Hepatocyte (in vitro differentiated cells): ENCODE data around the gene TMX3. TPM values are rescaled to one million over a fixed set of nuclear protein-coding genes. Genes with fewer than 3 reads are reported as not detected.

ENCODE experiments used
- DNase-seq: peaks from one replicate; pipeline ENCODE4 v3.0.0-alpha.2; 2016; ENCODE audit warnings: low spot score
- H2AFZ ChIP-seq: fragments of 200-600 bp; sonication (generic); 2 replicates; pipeline ENCODE4 v1.6.0; 2016; ENCODE audit warnings: antibody characterized with exemption, mild to moderate bottlenecking
- H3K27ac ChIP-seq: fragments of 200-600 bp; sonication (generic); 2 replicates; pipeline ENCODE4 v1.5.1; 2016; ENCODE audit warnings: mild to moderate bottlenecking
- H3K27me3 ChIP-seq: fragments of 200-600 bp; sonication (generic); 2 replicates; pipeline ENCODE4 v1.6.1; 2016
- H3K36me3 ChIP-seq: fragments of 200-600 bp; sonication (generic); replicated peaks from 2 replicates; pipeline ENCODE4 v1.5.1; 2016; ENCODE audit warnings: low read depth; ENCODE audit not compliant: insufficient read depth
- H3K4me1 ChIP-seq: fragments of 200-600 bp; sonication (generic); 2 replicates; pipeline ENCODE4 v1.5.1; 2016; ENCODE audit warnings: mild to moderate bottlenecking, moderate library complexity; ENCODE audit not compliant: insufficient read depth
- H3K4me2 ChIP-seq: fragments of 200-600 bp; sonication (generic); 2 replicates; pipeline ENCODE4 v1.6.0; 2016
- H3K4me3 ChIP-seq: fragments of 200-600 bp; sonication (generic); 2 replicates; pipeline ENCODE4 v1.5.1; 2016; ENCODE audit warnings: mild to moderate bottlenecking
- H3K79me2 ChIP-seq: fragments of 200-600 bp; sonication (generic); 2 replicates; pipeline ENCODE4 v1.6.0; 2017; ENCODE audit warnings: mild to moderate bottlenecking
- H3K9me2 ChIP-seq: fragments of 200-600 bp; sonication (generic); replicated peaks from 2 replicates; pipeline ENCODE4 v1.6.0; 2017; ENCODE audit warnings: mild to moderate bottlenecking; ENCODE audit not compliant: insufficient read depth
- H3K9me3 ChIP-seq: fragments of 200-600 bp; sonication (generic); 2 replicates; pipeline ENCODE4 v1.5.1; 2016; ENCODE audit warnings: low read depth, mild to moderate bottlenecking
- H4K20me1 ChIP-seq: fragments of 200-600 bp; sonication (generic); 2 replicates; pipeline ENCODE4 v1.6.0; 2016; ENCODE audit warnings: mild to moderate bottlenecking; ENCODE audit not compliant: insufficient read depth, poor library complexity, severe bottlenecking
- EZH2 ChIP-seq: fragments of 200-600 bp; sonication (generic); IDR thresholded peaks from 2 replicates; pipeline ENCODE4 v1.6.1; 2016; ENCODE audit warnings: antibody characterized with exemption, mild to moderate bottlenecking, borderline replicate concordance
- EZH2phosphoT487 ChIP-seq: fragments of 200-600 bp; sonication (generic); IDR thresholded peaks from one replicate; pipeline ENCODE4 v1.6.1; 2018; ENCODE audit warnings: antibody characterized with exemption, mild to moderate bottlenecking, low read depth, moderate library complexity; ENCODE audit not compliant: unreplicated experiment, severe bottlenecking
- WGBS: methylation state at CpG from one replicate; pipeline ENCODE4 v1.1.6; 2016; ENCODE audit warnings: low lambda C conversion rate; ENCODE audit errors: missing lambda C conversion rate; 5-methylcytosine and 5-hydroxymethylcytosine counted together
- polyA plus RNA-seq: library from polyadenylated mRNA; unstranded; fragments of >200 nt; fragmentation: Nextera tagmentation; extraction: Ambion mirVana; gene quantifications from 2 replicates; pipeline ENCODE4 v1.2.1, GENCODE V29; 2016
- total RNA-seq: library from RNA; depleted of rRNA; stranded (reverse); fragments of >200 nt; gene quantifications from 2 replicates; pipeline ENCODE4 v1.2.3, GENCODE V29; 2014
- TF ChIP-seq, protein P1 (sequence below): fragments of 200-600 bp; sonication (generic); IDR thresholded peaks from 2 replicates; pipeline ENCODE4 v1.5.1; 2016; ENCODE audit warnings: antibody characterized with exemption, mild to moderate bottlenecking; ENCODE audit not compliant: poor library complexity

The TMX3 gene
- total and polyA plus RNA-seq, 2 experiments from 2014 or later, result 15.1 to 40.2 TPM

DNA sequence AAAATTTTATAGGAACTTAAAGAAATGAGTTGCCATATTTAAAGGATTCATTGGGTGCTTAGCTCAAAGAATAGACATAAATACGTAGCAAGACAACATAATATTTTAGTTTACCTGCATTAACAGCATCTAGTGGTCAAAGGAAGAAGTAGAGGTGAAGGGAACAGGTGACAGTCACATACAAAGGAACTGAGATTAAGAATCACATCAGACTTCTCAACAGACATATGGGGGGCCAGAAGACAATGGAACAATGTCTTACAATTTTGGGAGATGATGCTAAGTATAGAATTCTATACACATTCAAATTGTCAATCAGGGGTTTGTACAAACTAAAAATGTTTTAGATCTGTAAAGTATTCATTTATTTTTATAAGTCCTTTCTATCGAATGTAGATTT, 44.4 kb upstream of the TMX3 start:
- no peaks in the 10 kb centered on the region for H3K36me3 ChIP-seq
- 82% methylated on average over 2 of the region's 2 CpGs for WGBS
- H3K27me3 ChIP-seq, result no peaks in the 10 kb centered on the region
- no peaks in the 10 kb centered on the region for H3K9me3 ChIP-seq
- no peak overlapping the region for H3K4me3 ChIP-seq
- no peaks in the 10 kb centered on the region for H3K4me1 ChIP-seq
- H3K27ac ChIP-seq, result no peak overlapping the region
- no peak for TF ChIP-seq EZH2phosphoT487
- no peak for TF ChIP-seq EZH2
- TF ChIP-seq, protein P1, sequence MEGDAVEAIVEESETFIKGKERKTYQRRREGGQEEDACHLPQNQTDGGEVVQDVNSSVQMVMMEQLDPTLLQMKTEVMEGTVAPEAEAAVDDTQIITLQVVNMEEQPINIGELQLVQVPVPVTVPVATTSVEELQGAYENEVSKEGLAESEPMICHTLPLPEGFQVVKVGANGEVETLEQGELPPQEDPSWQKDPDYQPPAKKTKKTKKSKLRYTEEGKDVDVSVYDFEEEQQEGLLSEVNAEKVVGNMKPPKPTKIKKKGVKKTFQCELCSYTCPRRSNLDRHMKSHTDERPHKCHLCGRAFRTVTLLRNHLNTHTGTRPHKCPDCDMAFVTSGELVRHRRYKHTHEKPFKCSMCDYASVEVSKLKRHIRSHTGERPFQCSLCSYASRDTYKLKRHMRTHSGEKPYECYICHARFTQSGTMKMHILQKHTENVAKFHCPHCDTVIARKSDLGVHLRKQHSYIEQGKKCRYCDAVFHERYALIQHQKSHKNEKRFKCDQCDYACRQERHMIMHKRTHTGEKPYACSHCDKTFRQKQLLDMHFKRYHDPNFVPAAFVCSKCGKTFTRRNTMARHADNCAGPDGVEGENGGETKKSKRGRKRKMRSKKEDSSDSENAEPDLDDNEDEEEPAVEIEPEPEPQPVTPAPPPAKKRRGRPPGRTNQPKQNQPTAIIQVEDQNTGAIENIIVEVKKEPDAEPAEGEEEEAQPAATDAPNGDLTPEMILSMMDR, result no peak
- DNase-seq, result no peak
- no peaks in the 10 kb centered on the region for H4K20me1 ChIP-seq
- no peaks in the 10 kb centered on the region for H3K79me2 ChIP-seq
- H2AFZ ChIP-seq, result no peak overlapping the region
- H3K9me2 ChIP-seq, result no peaks in the 10 kb centered on the region
- no peak overlapping the region for H3K4me2 ChIP-seq

DNA sequence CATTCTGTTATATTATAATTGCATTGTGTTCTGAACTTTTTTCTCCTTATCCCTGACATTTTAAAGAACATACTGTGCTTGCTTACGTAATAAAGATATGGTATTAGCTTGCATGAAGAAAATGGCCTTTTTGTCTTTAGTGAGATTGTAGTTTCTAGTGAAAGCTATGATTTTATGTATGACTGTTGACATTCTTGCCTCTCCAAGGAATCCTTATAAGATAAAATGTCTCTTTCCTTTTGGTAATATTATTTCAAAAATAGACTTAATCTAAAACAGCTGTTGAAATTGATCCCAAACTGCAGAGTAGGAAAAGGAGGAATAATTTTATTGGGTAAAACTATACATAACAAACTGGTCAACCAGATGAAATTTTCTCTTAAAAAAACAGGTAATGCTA, 42.2 kb upstream of the TMX3 start:
- H4K20me1 ChIP-seq, result no peaks in the 10 kb centered on the region
- H3K79me2 ChIP-seq, result no peaks in the 10 kb centered on the region
- no peak for DNase-seq
- no peak overlapping the region for H3K4me3 ChIP-seq
- H3K4me2 ChIP-seq, result no peak overlapping the region
- H3K27me3 ChIP-seq, result no peaks in the 10 kb centered on the region
- H3K9me2 ChIP-seq, result no peaks in the 10 kb centered on the region
- H3K36me3 ChIP-seq, result no peaks in the 10 kb centered on the region
- no peaks in the 10 kb centered on the region for H3K9me3 ChIP-seq
- H3K27ac ChIP-seq, result no peak overlapping the region
- WGBS, result 68% methylated on average over 1 of the region's 1 CpG
- H2AFZ ChIP-seq, result no peak overlapping the region
- no peaks in the 10 kb centered on the region for H3K4me1 ChIP-seq
- TF ChIP-seq EZH2 (no peak), EZH2phosphoT487 (no peak)
- TF ChIP-seq, protein P1, result no peak

DNA sequence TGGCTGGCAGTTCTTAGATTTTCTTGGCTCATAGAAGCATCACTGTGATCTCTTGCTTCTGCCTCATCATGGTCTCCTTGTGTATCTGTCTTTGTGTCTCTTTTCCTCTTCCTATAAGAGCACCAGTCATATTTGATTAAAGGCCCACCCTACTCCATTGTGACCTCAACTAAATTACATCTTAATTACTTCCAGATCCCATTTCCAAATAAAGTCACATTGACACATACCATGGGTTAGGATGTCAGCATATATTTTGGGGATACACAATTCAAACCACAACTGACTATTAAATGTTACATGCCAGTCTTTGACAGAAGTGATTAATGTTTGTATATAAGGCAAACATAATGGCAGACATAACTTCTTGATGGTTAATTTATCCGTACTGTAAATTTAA, 27.3 kb upstream of the TMX3 start:
- Histone ChIP-seq H4K20me1 (no peaks in the 10 kb centered on the region), H3K79me2 (no peaks in the 10 kb centered on the region), H3K4me3 (no peak overlapping the region), H3K4me1 (no peaks in the 10 kb centered on the region), H3K9me2 (no peaks in the 10 kb centered on the region), H2AFZ (no peak overlapping the region), H3K9me3 (no peaks in the 10 kb centered on the region), H3K27ac (no peak overlapping the region), H3K27me3 (no peaks in the 10 kb centered on the region), H3K4me2 (no peak overlapping the region), H3K36me3 (no peaks in the 10 kb centered on the region)
- 35% methylated on average over 1 of the region's 1 CpG for WGBS
- TF ChIP-seq EZH2 (no peak), EZH2phosphoT487 (no peak)
- TF ChIP-seq, protein P1, result no peak
- DNase-seq, result no peak

DNA sequence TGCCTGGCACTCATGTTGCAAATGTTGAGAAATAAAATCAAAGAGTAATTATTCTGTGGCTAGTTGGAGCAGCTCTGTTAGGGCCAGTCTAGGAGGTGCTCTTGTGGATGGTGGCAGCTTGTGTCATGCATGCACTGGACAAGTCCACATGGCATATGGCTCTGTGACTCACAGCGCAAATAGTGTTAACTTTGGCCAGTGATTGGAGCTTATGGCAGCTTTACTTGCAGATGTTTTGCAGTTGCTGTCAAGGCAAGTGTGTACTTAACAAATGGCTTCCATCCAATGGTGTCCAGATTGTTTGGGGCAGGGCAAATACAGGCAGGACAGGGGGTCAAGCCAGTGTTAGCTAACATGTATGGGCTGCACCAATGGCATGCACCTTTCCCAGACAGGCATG, 26.1 kb upstream of the TMX3 start:
- Histone ChIP-seq H3K9me2 (no peaks in the 10 kb centered on the region), H2AFZ (no peak overlapping the region), H3K4me3 (no peak overlapping the region), H3K36me3 (no peaks in the 10 kb centered on the region), H3K4me2 (no peak overlapping the region), H4K20me1 (no peaks in the 10 kb centered on the region), H3K27ac (no peak overlapping the region), H3K4me1 (no peaks in the 10 kb centered on the region), H3K27me3 (no peaks in the 10 kb centered on the region), H3K79me2 (no peaks in the 10 kb centered on the region), H3K9me3 (no peaks in the 10 kb centered on the region)
- no peak for TF ChIP-seq EZH2phosphoT487
- no peak for TF ChIP-seq EZH2
- TF ChIP-seq, protein P1, result no peak
- 94% methylated on average over 1 of the region's 1 CpG for WGBS
- DNase-seq, result no peak
